HEK293 (cell line): ENCODE measurements around the gene PIK3C2B.

Source experiments
- CTCF ChIA-PET: fragments of 350-600 bp; formaldehyde crosslinking; extraction: SDS; loops from one replicate; lab custom pipeline; 2021; ENCODE audit warnings: antibody characterized with exemption; lab: Yijun Ruan, JAX
- POLR2A ChIA-PET: fragments of 300-600 bp; formaldehyde crosslinking; extraction: SDS; loops from one replicate; lab custom pipeline; 2020; ENCODE audit warnings: antibody characterized with exemption, inconsistent platforms; lab: Yijun Ruan, JAX
- H3K27ac ChIP-seq: fragments of 200-500 bp; sonication (Bioruptor generic); 2 replicates; pipeline ENCODE4 v1.5.1; 2014; ENCODE audit warnings: low read depth, low read length, control low read depth, inconsistent platforms; ENCODE audit errors: extremely low read depth
- H3K36me3 ChIP-seq, 2 experiments: fragments of 200-500 bp in 1 of 2; sonication (Bioruptor generic) in 1 of 2; 1 replicate in 1 of 2; 2 replicates in 1 of 2; pipeline ENCODE4 v1.5.1; 2014 to 2017; ENCODE audit warnings: inconsistent platforms in 2 of 2, low read length in 2 of 2; ENCODE audit not compliant: control insufficient read depth in 2 of 2, insufficient read depth in 1 of 2
- H3K4me1 ChIP-seq: fragments of 200-500 bp; sonication (Bioruptor generic); 2 replicates; pipeline ENCODE4 v1.5.1; 2014; ENCODE audit warnings: mild to moderate bottlenecking, low read length, inconsistent platforms; ENCODE audit not compliant: control insufficient read depth, insufficient read depth
- H3K4me3 ChIP-seq: 2 replicates; pipeline ENCODE4 v1.5.1; 2011; ENCODE audit warnings: low read depth, mild to moderate bottlenecking, control low read depth, low read length, moderate library complexity
- H3K9me3 ChIP-seq: fragments of 200-500 bp; sonication (Bioruptor generic); 2 replicates; pipeline ENCODE4 v1.5.1; 2014; ENCODE audit warnings: low read depth, low read length, inconsistent platforms; ENCODE audit not compliant: control insufficient read depth, insufficient read depth
- EGR2 ChIP-seq: fragments of 450-650 bp; formaldehyde crosslinking; IDR thresholded peaks from 2 replicates; pipeline ENCODE4 v1.5.1; 2016; ENCODE audit warnings: low read depth, missing biosample characterization, missing genetic modification characterization
- GLIS1 ChIP-seq: fragments of 450-650 bp; formaldehyde crosslinking; IDR thresholded peaks from 2 replicates; pipeline ENCODE4 v1.5.1; 2016; ENCODE audit warnings: missing biosample characterization, missing genetic modification characterization
- SCRT2 ChIP-seq: fragments of 450-650 bp; formaldehyde crosslinking; IDR thresholded peaks from 2 replicates; pipeline ENCODE4 v1.5.1; 2016; ENCODE audit warnings: missing biosample characterization, missing genetic modification characterization
- YY2 ChIP-seq: fragments of 450-650 bp; formaldehyde crosslinking; IDR thresholded peaks from 2 replicates; pipeline ENCODE4 v1.5.1; 2016; ENCODE audit warnings: missing biosample characterization, missing genetic modification characterization
- ZBTB1 ChIP-seq: fragments of 450-650 bp; formaldehyde crosslinking; IDR thresholded peaks from 2 replicates; pipeline ENCODE4 v1.5.1; 2016; ENCODE audit warnings: missing biosample characterization, missing genetic modification characterization
- ZNF121 ChIP-seq: fragments of 450-650 bp; formaldehyde crosslinking; IDR thresholded peaks from 2 replicates; pipeline ENCODE4 v1.5.1; 2016; ENCODE audit warnings: missing biosample characterization, missing genetic modification characterization
- ZNF184 ChIP-seq: fragments of 450-650 bp; IDR thresholded peaks from 2 replicates; pipeline ENCODE4 v1.5.1; 2018; ENCODE audit warnings: missing biosample characterization, mild to moderate bottlenecking, missing genetic modification characterization
- ZNF311 ChIP-seq: fragments of 450-650 bp; formaldehyde crosslinking; IDR thresholded peaks from 2 replicates; pipeline ENCODE4 v1.5.1; 2017; ENCODE audit warnings: missing biosample characterization, missing genetic modification characterization, borderline replicate concordance
- ZNF335 ChIP-seq: fragments of 450-650 bp; formaldehyde crosslinking; conservative IDR thresholded peaks from 2 replicates; pipeline ENCODE4 v1.5.1; 2016; ENCODE audit warnings: missing biosample characterization, missing genetic modification characterization
- ZNF341 ChIP-seq: fragments of 450-650 bp; formaldehyde crosslinking; IDR thresholded peaks from 2 replicates; pipeline ENCODE4; 2016; ENCODE audit warnings: low read depth, missing biosample characterization, missing genetic modification characterization
- ZNF501 ChIP-seq: fragments of 450-650 bp; formaldehyde crosslinking; IDR thresholded peaks from 2 replicates; pipeline ENCODE4 v1.5.1; 2016; ENCODE audit warnings: missing biosample characterization, missing genetic modification characterization
- ZNF548 ChIP-seq: fragments of 450-650 bp; formaldehyde crosslinking; IDR thresholded peaks from 2 replicates; pipeline ENCODE4 v1.5.1; 2016; ENCODE audit warnings: missing biosample characterization, missing genetic modification characterization
- ZNF701 ChIP-seq: fragments of 450-650 bp; formaldehyde crosslinking; IDR thresholded peaks from 2 replicates; pipeline ENCODE4 v1.5.1; 2016; ENCODE audit warnings: missing biosample characterization, missing genetic modification characterization
- ZNF747 ChIP-seq: fragments of 450-650 bp; formaldehyde crosslinking; IDR thresholded peaks from 2 replicates; pipeline ENCODE4 v1.5.1; 2016; ENCODE audit warnings: missing biosample characterization, missing genetic modification characterization
- ZNF768 ChIP-seq: fragments of 450-650 bp; formaldehyde crosslinking; IDR thresholded peaks from 2 replicates; pipeline ENCODE4 v1.5.1; 2018; ENCODE audit warnings: missing biosample characterization, mild to moderate bottlenecking, missing genetic modification characterization
- ZNF792 ChIP-seq: fragments of 450-650 bp; formaldehyde crosslinking; IDR thresholded peaks from 2 replicates; pipeline ENCODE4 v1.5.1; 2016; ENCODE audit warnings: missing biosample characterization, missing genetic modification characterization
- TF ChIP-seq, protein P1 (sequence below): fragments of 450-650 bp; formaldehyde crosslinking; IDR thresholded peaks from 2 replicates; pipeline ENCODE4 v1.5.1; 2016; ENCODE audit warnings: missing biosample characterization, missing genetic modification characterization
- TF ChIP-seq, protein P2 (sequence below): fragments of 450-650 bp; formaldehyde crosslinking; IDR thresholded peaks from 2 replicates; pipeline ENCODE4 v1.5.1; 2016; ENCODE audit warnings: missing biosample characterization, missing genetic modification characterization
- TF ChIP-seq, protein P3 (sequence below): IDR thresholded peaks from 2 replicates; pipeline ENCODE4 v1.6.1; 2011; ENCODE audit warnings: mild to moderate bottlenecking, low read depth, low read length, borderline replicate concordance
- TF ChIP-seq, protein P4 (sequence below): fragments of 450-650 bp; formaldehyde crosslinking; IDR thresholded peaks from 2 replicates; pipeline ENCODE4 v1.5.1; 2017; ENCODE audit warnings: missing biosample characterization, missing genetic modification characterization
- TF ChIP-seq, protein P5 (sequence below): fragments of 450-650 bp; IDR thresholded peaks from 2 replicates; pipeline ENCODE4 v1.5.1; 2018; ENCODE audit warnings: missing biosample characterization, mild to moderate bottlenecking, missing genetic modification characterization
- TF ChIP-seq, protein P6 (sequence below): fragments of 450-650 bp; formaldehyde crosslinking; IDR thresholded peaks from 2 replicates; pipeline ENCODE4 v1.5.1; 2016; ENCODE audit warnings: missing biosample characterization, missing genetic modification characterization
- TF ChIP-seq, protein P7 (sequence below): fragments of 450-650 bp; formaldehyde crosslinking; IDR thresholded peaks from 2 replicates; pipeline ENCODE4 v1.5.1; 2017; ENCODE audit warnings: missing biosample characterization, missing genetic modification characterization

The PIK3C2B gene

DNA sequence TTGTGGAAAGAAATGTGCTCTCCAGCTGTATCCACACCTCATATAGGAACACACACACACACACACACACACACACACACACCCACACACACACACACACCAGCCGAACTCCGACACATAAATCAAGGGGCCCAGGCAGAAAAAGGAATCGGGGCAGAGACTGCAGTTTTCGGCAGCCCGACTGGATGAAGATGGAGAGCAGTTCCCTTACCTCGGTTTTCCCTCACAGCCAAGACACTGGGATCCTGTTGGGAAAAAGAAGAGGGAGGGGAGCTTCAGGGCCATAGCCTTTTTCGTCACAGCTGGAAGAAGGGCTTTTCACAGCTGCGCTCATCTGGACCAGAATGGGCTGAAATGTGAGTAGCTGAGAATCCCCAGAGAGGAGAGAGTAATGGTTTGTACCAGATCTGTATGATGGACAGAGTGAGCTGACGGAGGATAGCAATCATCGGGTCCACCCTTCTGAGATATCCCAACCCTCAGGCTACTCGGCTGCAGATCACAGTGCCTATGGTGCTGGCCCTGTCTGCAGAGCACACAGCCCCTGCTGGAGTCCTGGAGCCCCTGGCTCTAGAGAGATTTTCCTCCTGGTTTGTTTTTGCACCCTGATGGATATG, 37.7 kb downstream of the PIK3C2B start:
- POLR2A ChIA-PET: no interaction called here
- no peaks in the 10 kb centered on the region for H3K9me3 ChIP-seq

DNA sequence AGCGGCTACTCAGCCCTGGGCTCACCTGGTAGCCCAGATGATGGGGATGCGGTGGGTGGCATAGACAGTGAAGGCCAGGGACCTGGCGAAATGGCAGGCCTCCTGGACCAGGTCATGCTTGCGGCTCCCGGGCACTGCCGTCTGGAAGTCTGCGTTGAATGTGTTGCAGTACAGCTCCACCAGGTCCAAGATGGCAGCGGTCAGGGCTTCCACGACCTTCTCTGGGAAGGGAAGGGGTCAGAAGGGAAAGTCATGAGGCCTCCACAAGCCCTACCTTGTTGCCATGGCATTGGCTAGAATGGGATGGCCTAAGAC, 38.8 kb downstream of the PIK3C2B start:
- no peaks in the 10 kb centered on the region for H3K4me1 ChIP-seq
- no peaks in the 10 kb centered on the region for H3K9me3 ChIP-seq
- no peak overlapping the region for H3K27ac ChIP-seq
- H3K4me3 ChIP-seq: no peak overlapping the region
- CTCF ChIA-PET: interaction anchor here (1.7 kb wide), 1 partner anchor 57 kb away, joined by 4 read pairs; no protein-coding TSS in a partner anchor
- POLR2A ChIA-PET: no interaction called here
- TF ChIP-seq ZNF121 (tag by site-specific recombination) (no peak), YY2 (tag by site-specific recombination) (no peak), ZNF341 (no peak), ZNF792 (tag by site-specific recombination) (no peak), ZNF548 (tag by site-specific recombination) (no peak), SCRT2 (tag by site-specific recombination) (no peak), ZNF768 (tag by site-specific recombination) (no peak), ZNF311 (tag by site-specific recombination) (no peak), ZNF184 (tag by site-specific recombination) (no peak), EGR2 (tag by site-specific recombination) (no peak), ZNF501 (tag by site-specific recombination) (no peak), ZNF701 (tag by site-specific recombination) (no peak)
- TF ChIP-seq, protein P1, sequence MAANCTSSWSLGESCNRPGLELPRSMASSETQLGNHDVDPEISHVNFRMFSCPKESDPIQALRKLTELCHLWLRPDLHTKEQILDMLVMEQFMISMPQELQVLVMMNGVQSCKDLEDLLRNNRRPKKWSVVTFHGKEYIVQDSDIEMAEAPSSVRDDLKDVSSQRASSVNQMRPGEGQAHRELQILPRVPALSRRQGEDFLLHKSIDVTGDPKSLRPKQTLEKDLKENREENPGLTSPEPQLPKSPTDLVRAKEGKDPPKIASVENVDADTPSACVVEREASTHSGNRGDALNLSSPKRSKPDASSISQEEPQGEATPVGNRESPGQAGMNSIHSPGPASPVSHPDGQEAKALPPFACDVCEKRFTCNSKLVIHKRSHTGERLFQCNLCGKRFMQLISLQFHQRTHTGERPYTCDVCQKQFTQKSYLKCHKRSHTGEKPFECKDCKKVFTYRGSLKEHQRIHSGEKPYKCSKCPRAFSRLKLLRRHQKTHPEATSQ: no peak
- TF ChIP-seq, protein P2, sequence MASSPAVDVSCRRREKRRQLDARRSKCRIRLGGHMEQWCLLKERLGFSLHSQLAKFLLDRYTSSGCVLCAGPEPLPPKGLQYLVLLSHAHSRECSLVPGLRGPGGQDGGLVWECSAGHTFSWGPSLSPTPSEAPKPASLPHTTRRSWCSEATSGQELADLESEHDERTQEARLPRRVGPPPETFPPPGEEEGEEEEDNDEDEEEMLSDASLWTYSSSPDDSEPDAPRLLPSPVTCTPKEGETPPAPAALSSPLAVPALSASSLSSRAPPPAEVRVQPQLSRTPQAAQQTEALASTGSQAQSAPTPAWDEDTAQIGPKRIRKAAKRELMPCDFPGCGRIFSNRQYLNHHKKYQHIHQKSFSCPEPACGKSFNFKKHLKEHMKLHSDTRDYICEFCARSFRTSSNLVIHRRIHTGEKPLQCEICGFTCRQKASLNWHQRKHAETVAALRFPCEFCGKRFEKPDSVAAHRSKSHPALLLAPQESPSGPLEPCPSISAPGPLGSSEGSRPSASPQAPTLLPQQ (tag by site-specific recombination): no peak
- TF ChIP-seq, protein P3, sequence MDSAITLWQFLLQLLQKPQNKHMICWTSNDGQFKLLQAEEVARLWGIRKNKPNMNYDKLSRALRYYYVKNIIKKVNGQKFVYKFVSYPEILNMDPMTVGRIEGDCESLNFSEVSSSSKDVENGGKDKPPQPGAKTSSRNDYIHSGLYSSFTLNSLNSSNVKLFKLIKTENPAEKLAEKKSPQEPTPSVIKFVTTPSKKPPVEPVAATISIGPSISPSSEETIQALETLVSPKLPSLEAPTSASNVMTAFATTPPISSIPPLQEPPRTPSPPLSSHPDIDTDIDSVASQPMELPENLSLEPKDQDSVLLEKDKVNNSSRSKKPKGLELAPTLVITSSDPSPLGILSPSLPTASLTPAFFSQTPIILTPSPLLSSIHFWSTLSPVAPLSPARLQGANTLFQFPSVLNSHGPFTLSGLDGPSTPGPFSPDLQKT: no peak
- TF ChIP-seq, protein P4, sequence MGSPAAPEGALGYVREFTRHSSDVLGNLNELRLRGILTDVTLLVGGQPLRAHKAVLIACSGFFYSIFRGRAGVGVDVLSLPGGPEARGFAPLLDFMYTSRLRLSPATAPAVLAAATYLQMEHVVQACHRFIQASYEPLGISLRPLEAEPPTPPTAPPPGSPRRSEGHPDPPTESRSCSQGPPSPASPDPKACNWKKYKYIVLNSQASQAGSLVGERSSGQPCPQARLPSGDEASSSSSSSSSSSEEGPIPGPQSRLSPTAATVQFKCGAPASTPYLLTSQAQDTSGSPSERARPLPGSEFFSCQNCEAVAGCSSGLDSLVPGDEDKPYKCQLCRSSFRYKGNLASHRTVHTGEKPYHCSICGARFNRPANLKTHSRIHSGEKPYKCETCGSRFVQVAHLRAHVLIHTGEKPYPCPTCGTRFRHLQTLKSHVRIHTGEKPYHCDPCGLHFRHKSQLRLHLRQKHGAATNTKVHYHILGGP (tag by site-specific recombination): no peak
- TF ChIP-seq, protein P5, sequence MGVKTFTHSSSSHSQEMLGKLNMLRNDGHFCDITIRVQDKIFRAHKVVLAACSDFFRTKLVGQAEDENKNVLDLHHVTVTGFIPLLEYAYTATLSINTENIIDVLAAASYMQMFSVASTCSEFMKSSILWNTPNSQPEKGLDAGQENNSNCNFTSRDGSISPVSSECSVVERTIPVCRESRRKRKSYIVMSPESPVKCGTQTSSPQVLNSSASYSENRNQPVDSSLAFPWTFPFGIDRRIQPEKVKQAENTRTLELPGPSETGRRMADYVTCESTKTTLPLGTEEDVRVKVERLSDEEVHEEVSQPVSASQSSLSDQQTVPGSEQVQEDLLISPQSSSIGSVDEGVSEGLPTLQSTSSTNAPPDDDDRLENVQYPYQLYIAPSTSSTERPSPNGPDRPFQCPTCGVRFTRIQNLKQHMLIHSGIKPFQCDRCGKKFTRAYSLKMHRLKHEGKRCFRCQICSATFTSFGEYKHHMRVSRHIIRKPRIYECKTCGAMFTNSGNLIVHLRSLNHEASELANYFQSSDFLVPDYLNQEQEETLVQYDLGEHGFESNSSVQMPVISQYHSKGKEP (tag by site-specific recombination): no peak
- TF ChIP-seq, protein P6, sequence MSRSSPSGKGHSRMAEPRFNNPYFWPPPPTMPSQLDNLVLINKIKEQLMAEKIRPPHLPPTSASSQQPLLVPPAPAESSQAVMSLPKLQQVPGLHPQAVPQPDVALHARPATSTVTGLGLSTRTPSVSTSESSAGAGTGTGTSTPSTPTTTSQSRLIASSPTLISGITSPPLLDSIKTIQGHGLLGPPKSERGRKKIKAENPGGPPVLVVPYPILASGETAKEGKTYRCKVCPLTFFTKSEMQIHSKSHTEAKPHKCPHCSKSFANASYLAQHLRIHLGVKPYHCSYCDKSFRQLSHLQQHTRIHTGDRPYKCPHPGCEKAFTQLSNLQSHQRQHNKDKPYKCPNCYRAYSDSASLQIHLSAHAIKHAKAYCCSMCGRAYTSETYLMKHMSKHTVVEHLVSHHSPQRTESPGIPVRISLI (tag by site-specific recombination): no peak
- TF ChIP-seq, all 188 proteins: peak for 0
- H3K36me3 ChIP-seq: peaks cover 0 to 25% of the 10 kb centered on the region in 2 experiments; a peak in 2 of 3 replicates

More for the DNA sequence above, 37.7 kb downstream of the PIK3C2B start:
- Histone ChIP-seq H3K4me3 (no peak overlapping the region), H3K4me1 (no peaks in the 10 kb centered on the region), H3K36me3 (peaks cover 0 to 22% of the 10 kb centered on the region in 2 experiments; a peak in 2 of 3 replicates), H3K27ac (no peak overlapping the region)
- TF ChIP-seq, protein P7, sequence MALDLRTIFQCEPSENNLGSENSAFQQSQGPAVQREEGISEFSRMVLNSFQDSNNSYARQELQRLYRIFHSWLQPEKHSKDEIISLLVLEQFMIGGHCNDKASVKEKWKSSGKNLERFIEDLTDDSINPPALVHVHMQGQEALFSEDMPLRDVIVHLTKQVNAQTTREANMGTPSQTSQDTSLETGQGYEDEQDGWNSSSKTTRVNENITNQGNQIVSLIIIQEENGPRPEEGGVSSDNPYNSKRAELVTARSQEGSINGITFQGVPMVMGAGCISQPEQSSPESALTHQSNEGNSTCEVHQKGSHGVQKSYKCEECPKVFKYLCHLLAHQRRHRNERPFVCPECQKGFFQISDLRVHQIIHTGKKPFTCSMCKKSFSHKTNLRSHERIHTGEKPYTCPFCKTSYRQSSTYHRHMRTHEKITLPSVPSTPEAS (tag by site-specific recombination): peak; percentile 85
- TF ChIP-seq GLIS1 (tag by site-specific recombination) (no peak), ZNF747 (tag by site-specific recombination) (no peak), ZBTB1 (no peak), ZNF335 (no peak)
- CTCF ChIA-PET: interaction anchor here (0.6 to 0.7 kb wide), 3 partner anchors 26 to 800 kb away, joined by 3 to 4 read pairs (median 3); no protein-coding TSS in a partner anchor
